Amygdala (tissue), 56 donors: ENCODE measurements around the gene EIF2S2.

Experiments
- DNase-seq, 56 donors: peaks; one replicate each; lab custom pipeline; 2025; lab: John Stamatoyannopoulos, UW

The EIF2S2 gene

DNA sequence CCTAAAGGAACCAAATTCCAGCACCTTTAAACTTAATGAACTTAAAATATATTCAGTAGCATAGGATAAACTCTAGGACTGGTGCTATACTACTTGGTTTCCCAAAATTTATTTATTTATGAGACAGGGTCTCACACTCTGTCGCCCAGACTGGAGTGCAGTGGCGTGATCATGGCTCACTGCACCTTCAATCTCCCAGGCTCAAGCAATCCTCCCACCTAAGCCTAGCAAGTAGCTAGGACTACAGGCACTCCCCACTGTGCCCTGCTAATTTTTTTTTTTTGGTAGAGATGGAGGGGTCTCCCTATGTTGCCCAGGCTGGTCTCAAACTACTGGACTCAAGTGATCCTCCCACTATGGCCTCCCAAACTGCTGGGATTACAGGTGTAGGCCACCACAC is 21.4 kb downstream of the EIF2S2 start:
- no peak for DNase-seq

DNA sequence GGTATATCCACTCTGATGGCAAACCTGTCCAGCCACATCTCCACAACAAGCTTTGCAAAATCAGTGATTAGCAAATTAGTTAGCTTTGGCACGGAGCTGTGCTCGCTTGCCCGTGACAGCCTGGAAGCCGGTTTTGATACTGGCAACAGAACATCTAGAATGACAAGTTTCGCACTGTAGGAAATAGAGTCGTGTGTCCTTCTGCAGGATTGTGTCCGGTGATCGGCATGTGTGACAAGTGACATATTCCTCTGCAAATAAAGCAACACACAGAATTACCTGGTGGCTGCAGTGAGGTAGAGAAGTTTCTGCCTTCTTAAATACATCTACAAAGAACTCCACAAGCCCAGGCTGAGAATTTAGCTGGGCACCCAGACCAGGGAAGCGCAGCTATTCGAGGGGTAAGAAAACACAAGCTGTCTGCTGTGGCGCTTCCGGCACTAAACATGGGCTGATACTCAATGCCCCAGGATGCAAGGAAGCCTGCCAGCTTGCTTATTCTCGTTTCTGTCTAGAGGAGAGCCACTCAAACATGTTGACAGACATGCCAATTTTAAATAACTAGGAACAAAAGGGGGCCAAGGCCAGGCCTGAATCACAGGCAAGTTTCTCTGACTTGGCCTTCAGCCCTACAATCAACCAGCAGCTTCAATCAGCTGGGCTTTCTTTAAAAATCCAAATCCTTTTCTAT is 22.2 kb downstream of the EIF2S2 start:
- DNase-seq = no peak

DNA sequence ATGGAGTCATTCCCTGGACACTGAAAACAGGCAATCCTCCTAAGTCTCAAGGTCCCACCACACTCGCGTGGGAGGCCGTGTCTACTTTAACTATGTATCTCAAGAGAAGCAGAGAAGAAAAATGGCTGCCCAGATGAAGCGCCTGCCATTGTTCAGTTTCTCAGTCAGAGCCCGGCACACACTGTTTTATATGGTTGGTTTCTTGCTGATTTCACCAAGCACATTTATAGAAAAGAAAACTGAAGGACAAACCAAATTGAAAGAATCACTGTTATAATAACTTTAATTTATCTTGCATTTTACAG is 22.9 kb downstream of the EIF2S2 start:
- DNase-seq = no peak

DNA sequence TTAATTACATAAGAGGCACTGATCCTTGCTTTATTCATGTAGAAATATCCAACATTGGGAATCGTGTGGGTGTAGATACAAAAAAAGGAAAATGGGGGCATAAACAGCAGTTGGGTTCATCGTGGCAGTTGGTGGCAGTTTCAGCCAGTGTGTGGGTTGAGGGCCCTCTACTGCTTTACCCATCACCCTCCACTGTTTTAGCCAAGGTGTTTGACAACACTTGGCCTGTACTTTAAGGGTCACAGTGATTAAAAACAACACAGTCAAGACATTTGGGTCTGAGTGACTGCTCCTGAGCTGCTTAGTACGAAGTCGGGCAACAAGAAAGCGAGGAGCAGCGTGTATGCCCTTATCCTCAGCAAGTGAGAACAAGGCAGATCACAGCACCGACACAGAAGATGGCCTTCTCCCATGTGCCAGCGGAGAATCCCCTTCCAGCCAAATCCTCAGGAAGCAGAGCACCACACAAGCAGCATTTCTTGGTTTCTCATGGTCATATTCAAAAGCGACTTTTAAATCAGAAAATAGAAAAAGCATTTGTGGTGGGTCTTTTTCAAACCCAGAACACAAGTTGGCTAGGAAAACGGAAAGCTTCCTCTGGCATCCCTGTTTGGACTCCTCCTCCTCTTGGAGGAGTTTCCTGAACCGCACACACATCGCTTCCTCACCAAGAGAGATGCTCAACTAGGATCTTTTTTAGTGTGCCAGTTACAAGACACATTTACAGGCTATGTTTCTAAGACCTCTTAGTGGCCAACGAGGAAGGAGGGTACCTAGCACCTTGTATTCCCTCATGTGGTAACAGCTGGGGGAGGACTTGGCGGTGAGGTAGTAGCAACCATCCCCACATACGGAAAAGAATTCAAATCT is 23.5 kb downstream of the EIF2S2 start:
- no peak for DNase-seq

DNA sequence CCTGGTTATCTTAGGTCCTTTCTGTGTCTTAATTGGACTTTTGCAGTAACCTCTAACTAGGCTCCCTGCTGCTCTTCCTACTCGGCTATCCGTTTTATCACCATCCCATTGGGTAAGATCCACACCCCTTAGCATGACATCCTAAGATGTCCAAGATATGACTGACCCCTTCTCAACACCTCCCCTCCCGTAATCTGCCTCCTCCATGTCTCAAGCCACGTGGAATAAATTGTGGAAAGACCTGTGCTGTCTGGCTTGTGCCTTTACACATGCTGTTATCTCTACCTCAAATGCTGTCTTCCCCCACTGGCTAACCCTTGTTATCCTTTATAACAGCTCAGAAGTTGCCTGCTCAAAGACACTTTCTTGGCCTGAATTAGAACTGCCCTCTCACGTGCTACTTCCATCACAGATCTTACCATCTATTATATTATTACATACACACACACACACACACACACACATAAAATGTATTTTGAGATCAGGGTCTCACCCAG is 26.5 kb downstream of the EIF2S2 start:
- DNase-seq = no peak

DNA sequence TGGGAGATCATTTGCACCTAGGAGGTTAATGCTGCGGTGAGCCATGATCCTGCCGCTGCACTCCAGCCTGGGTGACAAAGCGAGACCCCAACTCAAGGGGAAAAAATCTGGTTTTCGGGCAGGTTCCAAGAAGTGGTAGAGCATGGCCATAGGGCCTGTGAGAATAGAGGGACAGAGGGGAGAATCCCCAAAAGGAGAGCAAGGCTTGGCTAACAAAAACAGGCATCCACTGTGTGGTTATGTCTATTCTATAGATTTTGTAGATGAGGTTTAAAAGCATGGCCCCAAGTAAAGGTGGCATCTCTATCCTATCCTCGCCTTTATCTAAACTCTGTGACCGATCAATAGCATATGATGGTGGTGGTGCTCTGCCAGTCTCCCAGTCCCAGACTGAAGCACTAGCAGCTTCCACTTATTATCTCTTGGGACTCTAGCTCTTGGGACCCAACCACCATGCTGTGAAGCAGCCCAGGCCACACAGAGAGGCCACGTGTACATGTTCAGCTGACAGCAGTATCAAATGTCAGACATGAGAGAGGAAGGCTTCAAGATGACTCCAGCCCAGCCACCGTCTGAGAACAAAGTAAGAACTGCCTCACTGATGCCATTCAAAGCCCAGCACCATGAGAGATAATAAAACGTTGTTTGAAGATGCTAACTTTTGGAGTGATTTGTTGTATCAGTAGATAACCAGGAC is 27.7 kb downstream of the EIF2S2 start:
- no peak for DNase-seq

DNA sequence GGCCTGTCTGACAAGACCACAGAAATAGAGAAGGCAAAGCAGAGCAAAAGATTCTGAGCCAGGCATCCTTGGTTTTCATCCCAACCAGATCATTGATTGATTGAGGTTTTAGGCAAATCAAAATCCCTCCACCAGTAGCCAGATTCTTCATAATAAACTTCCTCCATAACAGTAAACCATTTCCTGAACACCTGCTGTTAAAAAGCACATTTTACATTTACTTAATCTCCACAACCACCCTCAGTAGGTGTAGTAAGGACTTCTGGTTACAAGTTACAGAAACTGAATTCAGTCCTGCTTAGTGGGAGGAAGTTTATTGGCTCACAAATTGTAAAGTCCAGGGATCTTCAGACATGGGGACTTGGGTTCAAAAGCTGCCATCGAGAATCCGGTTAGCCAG is 28.3 kb downstream of the EIF2S2 start:
- no peak for DNase-seq

DNA sequence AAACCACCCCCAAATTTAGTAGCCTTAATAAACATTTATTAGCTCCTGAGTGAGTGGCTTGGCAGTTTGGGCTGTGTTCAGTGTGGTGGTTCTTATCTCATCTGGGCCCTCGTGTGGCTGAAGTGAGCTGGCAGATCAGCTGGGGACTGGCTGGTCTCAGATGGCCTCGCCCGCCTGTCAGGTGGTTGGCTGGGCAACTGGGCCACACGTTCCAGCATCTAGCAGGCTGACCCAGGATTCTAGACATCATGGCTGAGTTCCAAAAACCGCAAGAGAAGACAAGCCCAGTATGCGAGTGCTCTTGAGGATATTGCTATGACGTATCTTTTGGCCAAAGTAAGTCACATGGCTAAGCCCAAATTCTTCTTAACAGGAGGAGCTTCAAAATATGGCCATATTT is 28.9 kb downstream of the EIF2S2 start:
- peak in 10 of 56 donors; percentile 7 to 66 (median 12) for DNase-seq

DNA sequence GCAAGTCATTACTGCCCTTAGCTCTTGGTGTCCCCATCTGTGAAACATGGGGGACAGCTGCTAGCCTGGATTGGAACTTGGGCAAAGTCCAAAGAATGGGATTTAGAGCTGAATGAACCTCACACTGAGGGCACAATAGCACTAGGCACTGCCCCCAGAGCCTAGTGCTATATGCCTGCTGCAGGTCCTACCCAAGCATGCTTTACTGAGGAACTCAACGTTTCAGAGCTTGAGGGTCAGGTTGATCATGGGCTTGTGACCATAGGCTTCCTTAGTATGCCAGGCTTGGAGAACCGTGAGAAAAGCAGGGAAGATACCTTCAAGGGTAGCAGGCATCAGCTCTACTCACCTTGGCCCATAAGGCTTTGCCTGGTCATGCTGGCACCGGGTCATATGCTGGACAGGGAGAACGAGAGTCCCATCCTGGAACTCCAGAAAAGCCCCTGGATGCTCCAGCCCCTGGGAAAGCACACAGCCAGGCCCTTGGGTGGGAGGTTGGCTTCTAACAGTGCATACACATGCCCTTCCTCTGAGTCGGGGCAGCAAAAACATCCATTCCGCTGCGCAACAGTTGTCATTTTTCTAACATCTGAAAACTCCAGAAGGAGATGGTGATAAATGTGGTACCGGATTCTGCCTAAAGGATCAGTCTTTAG is 29.7 kb downstream of the EIF2S2 start:
- DNase-seq = no peak

DNA sequence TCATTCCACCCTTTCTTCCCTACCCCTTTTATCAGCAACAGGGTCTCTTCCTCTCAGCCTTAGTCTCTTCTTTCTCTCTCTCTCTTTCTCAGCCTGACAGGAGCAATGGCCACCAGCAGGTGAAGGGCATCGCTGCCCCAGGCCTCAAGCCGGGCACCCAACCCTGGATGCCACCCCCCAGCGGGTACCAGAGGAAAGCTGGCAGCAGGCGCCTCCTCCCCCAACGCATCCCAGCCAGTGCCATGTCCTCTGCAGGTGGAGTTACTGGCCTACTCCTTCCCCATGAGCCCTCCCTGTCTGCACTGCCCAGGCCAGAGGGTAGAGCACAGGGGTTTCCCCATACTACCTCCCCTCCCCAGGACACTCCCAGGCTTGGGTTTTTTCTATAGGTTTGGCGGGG is 32.2 kb downstream of the EIF2S2 start:
- no peak for DNase-seq

DNA sequence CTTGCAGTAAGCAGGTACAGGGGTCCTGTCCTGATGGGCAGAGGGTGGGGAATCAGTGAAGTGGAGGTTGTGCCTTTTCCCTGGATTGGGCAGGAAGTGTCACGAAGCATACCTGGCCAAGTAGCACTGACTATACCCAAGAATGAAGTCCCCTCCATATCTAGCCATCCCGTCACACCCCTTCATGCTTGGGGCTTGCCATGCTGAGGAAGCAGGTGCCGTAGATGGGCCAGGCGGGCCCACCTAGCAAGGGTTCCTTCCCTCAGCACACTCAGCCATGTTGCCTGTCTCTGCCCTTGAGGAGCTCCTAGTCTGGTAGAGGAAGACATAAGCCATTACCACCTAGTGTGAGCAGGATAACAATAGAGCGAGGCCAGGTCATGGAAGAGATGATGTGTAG is 33.5 kb downstream of the EIF2S2 start:
- DNase-seq = no peak

DNA sequence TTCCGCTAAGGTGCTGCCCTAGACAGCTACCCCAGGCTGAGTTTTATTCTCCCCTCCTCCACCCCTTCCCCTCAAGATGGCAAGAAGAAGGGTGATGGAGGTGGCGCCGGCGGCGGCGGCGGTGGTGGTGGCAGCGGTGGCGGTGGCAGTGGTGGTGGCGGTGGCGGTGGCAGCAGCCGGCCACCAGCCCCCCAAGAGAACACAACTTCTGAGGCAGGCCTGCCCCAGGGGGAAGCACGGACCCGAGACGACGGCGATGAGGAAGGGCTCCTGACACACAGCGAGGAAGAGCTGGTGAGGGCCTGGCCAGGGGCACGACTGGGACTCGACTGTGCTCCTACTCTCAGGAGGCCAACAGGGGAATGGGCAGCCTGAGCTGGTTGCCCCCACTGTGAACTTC is 35.1 kb downstream of the EIF2S2 start:
- DNase-seq = no peak

DNA sequence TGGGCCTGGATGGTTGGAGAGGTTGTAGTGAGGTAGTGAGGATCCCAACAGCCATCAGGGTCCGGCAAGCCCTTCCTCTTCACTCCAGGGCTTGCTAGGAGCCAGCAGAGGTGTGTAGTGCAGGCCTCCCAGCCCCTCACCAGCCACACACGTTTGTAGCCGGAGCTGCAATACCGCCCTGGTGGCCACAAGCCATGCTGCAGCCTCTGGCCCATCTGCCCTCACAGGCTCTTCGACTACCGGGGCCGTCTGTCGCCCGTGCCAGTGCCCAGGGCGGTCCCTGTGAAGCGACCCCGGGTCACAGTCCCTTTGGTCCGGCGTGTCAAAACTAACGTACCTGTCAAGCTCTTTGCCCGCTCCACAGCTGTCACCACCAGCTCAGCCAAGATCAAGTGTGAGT is 36.4 kb downstream of the EIF2S2 start:
- DNase-seq = no peak

DNA sequence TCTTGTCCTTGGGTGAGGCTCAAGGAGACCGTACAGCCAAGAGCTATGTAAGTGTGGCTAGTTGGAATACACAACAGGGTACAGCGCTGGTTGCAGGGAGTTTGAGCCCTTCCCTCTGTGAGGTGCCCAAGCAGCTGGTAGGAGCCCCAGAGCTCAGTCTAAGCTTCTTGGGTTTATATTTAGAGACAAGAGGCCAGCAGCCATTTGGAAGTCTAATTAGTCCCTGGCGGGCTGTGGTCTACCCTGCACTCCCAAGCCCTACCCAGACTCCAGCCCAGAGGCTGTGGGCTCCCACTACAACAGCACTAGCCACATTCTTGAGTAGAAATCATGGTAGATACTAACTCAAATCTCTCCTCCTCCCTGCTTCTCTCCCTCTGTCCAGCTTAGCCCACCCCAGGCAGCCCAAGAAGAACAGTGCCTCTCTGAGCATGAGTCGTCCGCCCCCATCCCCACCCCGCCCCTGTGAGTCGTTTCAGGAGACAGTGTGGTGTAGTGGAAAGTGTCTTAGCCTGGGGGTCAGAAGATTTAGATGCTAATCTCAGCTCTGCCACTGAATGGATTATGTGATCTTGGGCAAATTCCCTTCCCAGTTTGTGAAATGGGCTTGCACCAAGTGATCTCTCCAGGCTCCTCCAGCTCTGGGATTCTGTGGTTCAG is 37.8 kb downstream of the EIF2S2 start:
- DNase-seq = no peak

DNA sequence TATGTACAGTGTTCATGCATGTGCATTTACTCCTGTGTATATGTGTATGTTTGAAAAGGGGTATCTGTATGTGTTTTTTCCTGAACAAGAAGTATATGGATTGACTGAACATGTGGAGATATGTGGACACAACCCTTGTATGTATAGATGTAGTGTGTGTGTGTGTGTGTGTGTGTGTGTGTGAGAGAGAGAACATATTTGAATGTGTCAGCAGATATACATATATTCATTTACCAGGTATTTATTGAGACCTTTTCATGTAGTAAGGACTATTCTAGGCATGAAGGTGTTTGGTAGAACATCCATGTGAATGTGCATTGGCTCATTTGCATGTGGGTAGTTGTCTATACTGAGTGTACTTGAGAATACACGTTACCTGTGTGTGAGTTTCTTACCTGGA is 39.3 kb downstream of the EIF2S2 start:
- DNase-seq = no peak

DNA sequence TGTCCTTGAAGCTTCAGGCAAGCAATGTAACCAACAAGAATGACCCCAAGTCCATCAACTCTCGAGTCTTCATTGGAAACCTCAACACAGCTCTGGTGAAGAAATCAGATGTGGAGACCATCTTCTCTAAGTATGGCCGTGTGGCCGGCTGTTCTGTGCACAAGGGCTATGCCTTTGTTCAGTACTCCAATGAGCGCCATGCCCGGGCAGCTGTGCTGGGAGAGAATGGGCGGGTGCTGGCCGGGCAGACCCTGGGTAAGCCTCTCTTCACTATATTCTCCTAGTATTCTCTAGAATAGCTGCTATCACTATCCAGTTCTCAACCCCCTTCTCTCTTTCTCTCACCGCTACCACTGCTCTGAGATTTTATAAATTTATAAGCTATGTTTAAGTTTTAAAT is 40.0 kb downstream of the EIF2S2 start:
- DNase-seq = peak in 6 of 56 donors; percentile 3 to 19 (median 12)

DNA sequence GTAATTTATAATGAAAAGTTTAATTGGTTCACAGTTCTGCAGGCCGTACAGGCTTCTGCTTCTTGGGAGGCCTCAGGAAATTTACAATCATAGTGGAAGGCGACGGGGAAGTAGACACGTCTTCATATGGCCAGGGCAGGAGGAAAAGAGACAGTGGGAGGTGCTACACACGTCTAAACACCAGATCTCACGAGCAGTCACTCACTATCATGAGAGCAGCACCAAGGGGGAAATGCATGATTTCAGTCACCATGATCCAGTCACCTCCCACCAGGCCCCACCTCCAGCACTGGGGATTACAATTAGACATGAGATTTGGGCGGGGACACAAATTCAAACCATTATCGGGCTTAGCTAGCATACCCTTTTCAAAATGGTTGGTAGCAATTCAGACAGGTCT is 41.2 kb downstream of the EIF2S2 start:
- DNase-seq = no peak

DNA sequence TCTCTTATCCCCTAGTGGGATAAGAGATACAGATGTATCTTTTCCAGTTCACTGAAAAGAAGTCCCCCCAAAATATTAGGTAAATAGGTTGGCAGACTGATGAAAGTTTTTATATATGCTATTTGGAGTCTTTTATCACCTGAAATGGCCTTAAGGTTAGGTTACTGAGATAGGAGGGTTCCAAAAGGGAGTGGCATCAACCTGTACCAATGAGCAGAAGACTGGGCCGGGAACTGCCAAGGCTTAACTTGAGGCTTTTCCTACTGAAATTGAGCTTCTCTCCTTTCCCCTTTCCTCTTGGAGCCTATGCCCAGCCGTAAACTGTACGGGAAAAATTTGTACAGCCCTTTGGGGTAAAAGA is 42.0 kb downstream of the EIF2S2 start:
- DNase-seq = no peak

DNA sequence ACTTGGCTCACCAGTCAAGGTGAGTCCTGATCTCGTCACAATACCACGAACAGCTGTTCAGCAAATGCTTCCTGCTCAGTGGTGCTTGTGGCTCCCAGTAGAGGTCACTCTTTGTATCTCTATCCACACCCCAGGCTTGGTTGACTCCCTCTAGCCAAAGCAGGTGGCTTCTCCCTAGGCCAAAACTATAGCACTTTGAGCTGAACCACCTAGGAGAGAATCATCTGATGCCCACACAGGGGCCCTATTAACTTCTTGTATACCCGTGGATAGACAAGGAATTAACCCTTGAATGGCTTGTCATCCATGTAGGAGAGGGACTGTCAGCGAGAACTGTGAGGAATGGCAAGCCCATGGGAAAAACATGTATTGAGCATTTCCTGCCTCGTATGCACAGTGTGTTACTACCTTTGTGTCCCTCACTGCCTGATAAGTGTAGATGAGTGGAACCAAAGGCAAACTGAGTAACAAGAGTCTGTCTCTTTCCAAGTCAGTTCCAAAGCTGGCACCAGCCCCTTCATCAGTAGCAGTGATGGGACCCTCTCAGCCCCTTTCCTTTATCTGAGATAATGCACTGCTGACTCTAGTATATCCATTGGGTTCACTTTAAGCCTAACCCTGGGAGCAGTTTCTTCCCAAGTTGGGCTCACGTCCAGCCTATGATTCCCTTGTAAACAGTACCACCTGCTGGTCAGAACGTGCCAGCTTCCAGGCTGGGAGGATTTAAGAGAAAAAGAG is 42.5 kb downstream of the EIF2S2 start:
- DNase-seq = peak in 51 of 56 donors; percentile 3 to 88 (median 56)

DNA sequence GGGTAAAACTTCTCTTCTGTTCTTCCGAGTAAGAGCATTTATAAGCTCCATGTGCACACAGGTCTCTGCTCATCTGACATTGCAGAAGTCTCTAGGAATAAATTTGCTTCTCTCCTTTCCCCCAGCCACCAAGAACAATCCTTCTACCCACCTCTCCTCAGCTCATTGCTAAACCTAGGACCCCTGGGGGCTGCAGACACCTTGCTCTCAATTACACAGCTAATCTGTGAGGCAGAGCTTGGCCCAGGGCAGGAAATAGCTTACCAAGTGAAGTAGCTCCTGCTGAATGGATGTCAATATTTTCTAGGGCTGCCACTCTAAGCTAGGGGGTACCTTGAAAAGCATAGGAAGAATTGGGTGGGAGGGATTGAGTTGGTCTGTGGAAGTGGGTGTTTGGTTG is 44.0 kb downstream of the EIF2S2 start:
- DNase-seq = no peak
